GM18499 (cell line): ENCODE data around the gene INSRR.

ENCODE experiments used
- ATAC-seq: cut with Tn5 transposase; IDR thresholded peaks from one replicate; pipeline ENCODE4 v1.9.1; 2021; ENCODE audit warnings: moderate number of reproducible peaks; ENCODE audit not compliant: insufficient read depth, unreplicated experiment

Gene INSRR

GRCh38 chr1:156836892-156837291 is 22.0 kb downstream of the INSRR start:
- ATAC-seq = no peak

GRCh38 chr1:156836041-156836654 is 22.8 kb downstream of the INSRR start:
- ATAC-seq = no peak

GRCh38 chr1:156834322-156834721 is 24.6 kb downstream of the INSRR start:
- ATAC-seq = no peak

- ATAC-seq = no peak
Measured at GRCh38 chr1:156833603-156834002, 25.3 kb downstream of the INSRR start.

- no peak for ATAC-seq
Measured at GRCh38 chr1:156832434-156832833, 26.5 kb downstream of the INSRR start.

GRCh38 chr1:156828400-156829124 is 30.4 kb downstream of the INSRR start:
- ATAC-seq = no peak

GRCh38 chr1:156826630-156827029 is 32.3 kb downstream of the INSRR start:
- no peak for ATAC-seq

GRCh38 chr1:156823210-156823790 is 35.6 kb downstream of the INSRR start:
- no peak for ATAC-seq

GRCh38 chr1:156822680-156823079 is 36.2 kb downstream of the INSRR start:
- no peak for ATAC-seq

GRCh38 chr1:156821801-156822200 is 37.1 kb downstream of the INSRR start:
- ATAC-seq = no peak

GRCh38 chr1:156816561-156817328 is 42.2 kb downstream of the INSRR start, which contains the start of gene SH2D2A:
TSS of gene SH2D2A (minus strand) at chr1:156816848. CDS start at chr1:156816708, 140 bp downstream.
- ATAC-seq = no peak

GRCh38 chr1:156815961-156816422 is 42.9 kb downstream of the INSRR start:
- no peak for ATAC-seq

GRCh38 chr1:156815307-156815826 is 43.5 kb downstream of the INSRR start:
- ATAC-seq = no peak

- no peak for ATAC-seq
Measured at GRCh38 chr1:156814571-156815260, 44.2 kb downstream of the INSRR start.

GRCh38 chr1:156813750-156814570 is 45.0 kb downstream of the INSRR start:
- ATAC-seq = no peak

GRCh38 chr1:156813298-156813697 is 45.6 kb downstream of the INSRR start:
- ATAC-seq = no peak

GRCh38 chr1:156812293-156812990 is 46.5 kb downstream of the INSRR start:
- no peak for ATAC-seq

- ATAC-seq = no peak
Measured at GRCh38 chr1:156811168-156811567, 47.7 kb downstream of the INSRR start.
